OCI-LY3 (cell line): ENCODE results near the gene MAST1.
"Not testable (repeated sequence)": the region's sequence is repeated elsewhere in the genome, so short reads cannot be mapped to it uniquely, and the experiment has no call there.

Source experiments
- H2AFZ ChIP-seq: fragments of 200-600, 300-600 bp; shearing (Covaris generic); 2 replicates; pipeline ENCODE4 v1.6.0; 2014; ENCODE audit warnings: antibody characterized with exemption, low read depth, low read length
- H3K27ac ChIP-seq: fragments of 200-600, 300-600 bp; sonication (generic); 2 replicates; pipeline ENCODE4 v1.5.1; 2014; ENCODE audit warnings: mild to moderate bottlenecking, low read length, moderate library complexity, mixed read lengths
- H3K27me3 ChIP-seq: fragments of 200-600, 300-600 bp; sonication (generic); 2 replicates; pipeline ENCODE4 v1.6.1; 2014; ENCODE audit warnings: low read depth, low read length, mixed read lengths
- H3K36me3 ChIP-seq: fragments of 200-600, 300-600 bp; sonication (generic); replicated peaks from 2 replicates; pipeline ENCODE3; 2014; ENCODE audit warnings: low read depth, low read length, mixed read lengths
- H3K4me1 ChIP-seq: fragments of 300-600, 200-600 bp; sonication (generic); 2 replicates; pipeline ENCODE4 v1.6.1; 2014; ENCODE audit warnings: low read length, mixed read lengths
- H3K4me2 ChIP-seq: fragments of 200-600, 300-600 bp; sonication (generic); 2 replicates; pipeline ENCODE4 v1.6.1; 2014; ENCODE audit warnings: low read length, mixed read lengths
- H3K4me3 ChIP-seq: fragments of 300-600, 200-600 bp; sonication (generic); 2 replicates; pipeline ENCODE4 v1.5.1; 2014; ENCODE audit warnings: antibody characterized with exemption, mild to moderate bottlenecking, low read length, moderate library complexity
- H3K79me2 ChIP-seq: fragments of 300-600, 200-600 bp; shearing (Covaris generic); 2 replicates; pipeline ENCODE4 v1.6.1; 2014; ENCODE audit warnings: mild to moderate bottlenecking, low read length, mixed read lengths
- H3K9ac ChIP-seq: fragments of 300-600, 200-600 bp; shearing (Covaris generic); 2 replicates; pipeline ENCODE4 v1.6.0; 2014; ENCODE audit warnings: mild to moderate bottlenecking, low read length, moderate library complexity
- H3K9me3 ChIP-seq: fragments of 200-600, 300-600 bp; shearing (Covaris generic); 2 replicates; pipeline ENCODE4 v1.6.1; 2014; ENCODE audit warnings: low read length, mixed read lengths; ENCODE audit not compliant: insufficient read depth
- H4K20me1 ChIP-seq: fragments of 200-600, 300-600 bp; sonication (generic); 2 replicates; pipeline ENCODE4 v1.6.1; 2016; ENCODE audit warnings: low read length, mixed read lengths; ENCODE audit not compliant: insufficient read depth
- CTCF ChIP-seq: fragments of 200-600, 300-600 bp; sonication (generic); IDR thresholded peaks from 2 replicates; pipeline ENCODE4 v1.5.1; 2014; ENCODE audit warnings: antibody characterized with exemption, low read length, low read depth
- EZH2phosphoT487 ChIP-seq: fragments of 200-600 bp; shearing (Covaris generic); IDR thresholded peaks from 2 replicates; pipeline ENCODE4 v1.6.1; 2018; ENCODE audit warnings: antibody characterized with exemption, mixed run types, low read depth

Gene MAST1

DNA sequence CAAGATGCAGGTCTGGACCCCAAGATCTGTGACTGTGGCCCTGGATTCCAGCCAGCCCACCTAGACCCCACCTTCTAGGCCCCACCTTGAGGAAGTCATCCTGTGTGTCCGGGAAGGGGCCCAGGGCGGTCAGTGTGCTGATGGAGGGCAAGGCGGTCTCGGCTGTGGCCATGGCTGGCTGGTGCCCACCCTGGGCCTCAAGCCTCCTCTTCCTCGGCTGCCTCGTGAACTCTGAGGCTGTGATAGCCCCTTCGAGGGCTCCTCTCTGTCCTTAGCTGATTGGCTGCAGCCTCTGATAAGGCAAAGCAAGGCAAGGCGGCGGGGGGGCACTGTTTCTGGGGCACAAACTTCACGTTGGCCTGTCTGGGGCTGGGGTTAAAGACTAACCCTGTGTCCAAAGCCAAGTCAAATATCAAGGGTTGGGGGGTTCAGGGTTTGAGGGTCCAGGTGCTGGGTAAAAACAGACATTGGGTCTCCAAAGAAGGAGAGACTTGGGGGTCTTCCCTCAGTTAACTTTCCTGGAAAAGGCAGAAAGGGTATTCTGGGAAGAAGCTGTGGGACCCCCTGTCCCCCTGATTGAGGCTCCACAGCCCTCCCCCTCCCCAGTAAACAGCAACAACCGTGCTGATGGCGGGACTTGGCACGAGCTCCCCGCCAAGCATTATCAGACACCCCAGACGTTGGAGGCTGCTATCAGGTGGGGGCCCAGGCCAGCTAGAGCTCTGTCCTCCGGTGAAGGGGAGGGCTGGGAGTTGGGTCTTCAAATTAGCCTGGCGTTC lies 48.8 kb downstream of the MAST1 start, which contains the start of gene KLF1:
Gene KLF1, minus strand, starts transcription at position 233 of the 779 bp plus-strand sequence. Its CDS starts 61 bp downstream, at position 172.
- H3K27me3 ChIP-seq = no peaks in the 10 kb centered on the region
- H3K4me2 ChIP-seq = peak within 1 kb of the TSS; percentile 72
- peak within 1 kb of the TSS; percentile 64 for H3K9ac ChIP-seq
- H3K9me3 ChIP-seq = peaks cover 19% of the 10 kb centered on the region
- no peak within 1 kb of the TSS for H2AFZ ChIP-seq
- H3K4me3 ChIP-seq = peak within 1 kb of the TSS; percentile 77
- no peak for TF ChIP-seq CTCF
- no peak for TF ChIP-seq EZH2phosphoT487
- no peaks in the 10 kb centered on the region; the same call in 1 of the 2 replicates for H4K20me1 ChIP-seq
- H3K27ac ChIP-seq = no peak within 1 kb of the TSS
- H3K79me2 ChIP-seq = peaks cover 12% of the 10 kb centered on the region
- H3K4me1 ChIP-seq = peaks cover 19% of the 10 kb centered on the region
- peaks cover 7% of the 10 kb centered on the region for H3K36me3 ChIP-seq

GRCh38 chr19:12888006-12888603 lies 49.8 kb downstream of the MAST1 start:
- TF ChIP-seq CTCF (no peak), EZH2phosphoT487 (no peak)
- peaks cover 17% of the 10 kb centered on the region for H3K4me1 ChIP-seq
- peaks cover 13% of the 10 kb centered on the region for H3K9me3 ChIP-seq
- no peaks in the 10 kb centered on the region for H3K27me3 ChIP-seq
- H2AFZ ChIP-seq = no peak overlapping the region
- no peaks in the 10 kb centered on the region; the same call in 1 of the 2 replicates for H4K20me1 ChIP-seq
- no peak overlapping the region for H3K9ac ChIP-seq
- H3K36me3 ChIP-seq = peaks cover 4% of the 10 kb centered on the region
- H3K4me3 ChIP-seq = no peak overlapping the region
- no peak overlapping the region for H3K4me2 ChIP-seq
- H3K79me2 ChIP-seq = peaks cover 15% of the 10 kb centered on the region
- H3K27ac ChIP-seq = no peak overlapping the region

DNA sequence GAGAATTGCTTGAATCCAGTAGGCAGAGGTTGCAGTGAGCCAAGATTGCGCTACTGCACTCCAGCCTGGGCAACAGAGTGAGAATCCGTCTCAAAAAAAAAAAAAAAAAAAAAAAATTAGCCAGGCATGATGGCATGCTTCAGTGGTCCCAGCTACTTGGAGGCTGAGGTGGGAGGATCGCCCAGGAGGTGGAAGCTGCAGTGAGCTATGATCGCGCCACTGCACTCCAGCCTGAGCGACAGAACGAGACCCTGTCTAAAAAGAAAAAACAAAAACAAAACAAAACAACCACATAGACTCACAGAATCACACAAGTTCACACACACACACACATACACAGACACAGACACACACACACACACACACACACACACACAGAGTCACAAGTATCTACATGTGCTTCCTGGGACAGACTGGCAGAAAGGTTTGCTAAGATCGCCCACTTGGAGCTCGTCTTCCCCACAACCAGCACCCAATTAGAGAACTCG lies 52.0 kb downstream of the MAST1 start:
- H3K4me2 ChIP-seq = peak overlapping the region; percentile 68
- H4K20me1 ChIP-seq, H3K9me3 ChIP-seq, H3K27me3 ChIP-seq, H3K27ac ChIP-seq: not testable (repeated sequence)
- H3K4me1 ChIP-seq = peaks cover 17% of the 10 kb centered on the region
- peaks cover 14% of the 10 kb centered on the region for H3K36me3 ChIP-seq
- peak overlapping the region; percentile 87 for H3K4me3 ChIP-seq
- peaks cover 20% of the 10 kb centered on the region for H3K79me2 ChIP-seq
- H3K9ac ChIP-seq = peak overlapping the region; percentile 33; the same call in 1 of the 2 replicates
- H2AFZ ChIP-seq = peak overlapping the region; percentile 72; the same call in 1 of the 2 replicates

DNA sequence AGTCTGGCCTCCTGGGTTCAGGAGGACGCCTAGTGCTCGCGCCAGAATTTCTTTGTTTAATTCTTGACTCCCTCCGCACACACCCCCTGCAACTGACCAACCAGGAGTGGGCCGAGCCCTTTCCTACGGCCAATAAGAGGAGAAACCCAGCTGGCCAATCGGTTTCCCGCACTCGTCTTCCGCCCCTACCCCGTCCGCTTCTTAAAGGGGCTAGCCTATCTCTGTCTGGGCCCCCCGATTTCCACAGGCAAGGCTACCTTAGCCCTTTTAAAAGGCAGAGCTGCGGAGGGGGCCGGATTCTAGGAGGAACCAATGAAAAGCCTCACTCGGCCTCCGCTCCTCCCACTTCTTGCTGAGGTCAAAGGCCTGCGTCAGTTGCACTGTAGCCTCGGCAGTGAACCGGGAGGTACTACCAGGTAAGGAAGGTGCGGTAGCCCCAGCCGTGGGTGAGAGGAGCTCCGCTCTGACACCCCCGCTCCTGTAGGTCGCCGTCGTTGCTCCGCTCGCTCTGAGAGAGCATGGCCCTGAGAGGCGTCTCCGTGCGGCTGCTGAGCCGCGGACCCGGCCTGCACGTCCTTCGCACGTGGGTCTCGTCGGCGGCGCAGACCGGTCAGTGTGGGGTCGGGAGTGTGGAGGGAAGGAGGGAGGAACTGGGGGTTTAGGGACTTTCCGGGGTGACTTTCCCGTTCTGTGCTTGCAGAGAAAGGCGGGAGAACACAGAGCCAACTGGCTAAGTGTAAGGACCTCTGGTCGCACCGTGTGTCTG lies 52.7 kb downstream of the MAST1 start, which contains the start of gene GCDH:
Gene GCDH, plus strand, starts transcription at position 374 of the 766 bp plus-strand sequence. Its CDS starts 145 bp downstream, at position 519.
- H3K4me2 ChIP-seq = peak within 1 kb of the TSS; percentile 78

More for the DNA sequence above, 52.7 kb downstream of the MAST1 start, which contains the start of gene GCDH:
- Histone ChIP-seq H3K9ac (peak within 1 kb of the TSS; percentile 59), H3K79me2 (peaks cover 20% of the 10 kb centered on the region), H3K27me3 (no peaks in the 10 kb centered on the region), H3K36me3 (peaks cover 16% of the 10 kb centered on the region), H3K27ac (no peak within 1 kb of the TSS), H3K4me3 (peak within 1 kb of the TSS; percentile 87), H4K20me1 (no peaks in the 10 kb centered on the region; the same call in 1 of the 2 replicates), H3K4me1 (peaks cover 17% of the 10 kb centered on the region), H3K9me3 (no peaks in the 10 kb centered on the region), H2AFZ (peak within 1 kb of the TSS; percentile 72; the same call in 1 of the 2 replicates)
- no peak for TF ChIP-seq EZH2phosphoT487
- no peak for TF ChIP-seq CTCF
